ENCODE data around the gene CCDC198. TPM values are rescaled to one million over a fixed set of nuclear protein-coding genes. Genes with fewer than 3 reads are reported as not detected.

The CCDC198 gene
- polyA plus RNA-seq, 1 donor (not counting 4 experiments of a cell fraction or from before 2014, with no cell fraction given) = not detected

DNA sequence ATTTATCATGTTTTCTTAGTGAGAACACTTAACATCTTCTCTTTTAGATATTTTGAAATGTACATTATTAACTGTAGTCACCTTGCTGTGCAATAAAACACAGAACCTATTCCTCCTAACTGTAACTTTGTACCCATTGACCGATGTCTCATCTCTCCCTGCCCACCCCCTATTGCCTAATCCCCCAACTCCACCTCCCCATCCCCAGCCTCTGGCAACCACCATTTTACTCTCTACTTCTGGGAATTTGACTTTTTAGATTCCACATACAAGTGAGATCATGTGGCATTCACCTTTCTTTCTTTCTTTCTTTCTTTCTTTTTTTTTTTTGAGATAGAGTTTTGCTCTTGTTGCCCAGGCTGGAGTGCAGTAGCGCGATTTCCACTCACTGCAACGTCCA lies 4.4 kb upstream of the CCDC198 start:
- no peak overlapping the region for H3K27ac ChIP-seq (ENCODE audit: control insufficient read depth, insufficient read depth, low read length)
- FAIRE-seq (no peak), DNase-seq (ENCODE audit: low read depth, low spot score) (no peak)
- H3K4me2 ChIP-seq (ENCODE audit: control insufficient read depth, extremely low read depth, insufficient read depth, low read depth, low read length) = no peak overlapping the region
- no peak overlapping the region for H3K9ac ChIP-seq (ENCODE audit: control insufficient read depth, extremely low read depth, insufficient read depth, low read length)
- no peak overlapping the region for H3K4me3 ChIP-seq (ENCODE audit: control insufficient read depth in 2 of 3, extremely low read depth in 1 of 3, insufficient read depth in 2 of 3, low read depth in 1 of 3, low read length in 3 of 3)
- H3K36me3 ChIP-seq (ENCODE audit: control insufficient read depth in 2 of 2, extremely low read depth in 1 of 2, insufficient read depth in 2 of 2, low read length in 2 of 2) = no peaks in the 10 kb centered on the region
- dilution Hi-C loops (cut with MboI; ENCODE audit: extremely low pct_ligation_motif_present, low sequenced_read_pairs) = no loop called here
- no peaks in the 10 kb centered on the region for H3K4me1 ChIP-seq (ENCODE audit: control insufficient read depth, extremely low read depth, insufficient read depth, low read length)
- no peaks in the 10 kb centered on the region for H3K79me2 ChIP-seq (ENCODE audit: control insufficient read depth, insufficient read depth, low read length)
- peaks cover 3% of the 10 kb centered on the region for H3K27me3 ChIP-seq (ENCODE audit: control insufficient read depth, extremely low read depth, insufficient read depth, low read length)
- no peak for TF ChIP-seq EZH2 (IDR thresholded peaks at IDR 0.05; ENCODE audit: low read length)
- TF ChIP-seq, protein P1, sequence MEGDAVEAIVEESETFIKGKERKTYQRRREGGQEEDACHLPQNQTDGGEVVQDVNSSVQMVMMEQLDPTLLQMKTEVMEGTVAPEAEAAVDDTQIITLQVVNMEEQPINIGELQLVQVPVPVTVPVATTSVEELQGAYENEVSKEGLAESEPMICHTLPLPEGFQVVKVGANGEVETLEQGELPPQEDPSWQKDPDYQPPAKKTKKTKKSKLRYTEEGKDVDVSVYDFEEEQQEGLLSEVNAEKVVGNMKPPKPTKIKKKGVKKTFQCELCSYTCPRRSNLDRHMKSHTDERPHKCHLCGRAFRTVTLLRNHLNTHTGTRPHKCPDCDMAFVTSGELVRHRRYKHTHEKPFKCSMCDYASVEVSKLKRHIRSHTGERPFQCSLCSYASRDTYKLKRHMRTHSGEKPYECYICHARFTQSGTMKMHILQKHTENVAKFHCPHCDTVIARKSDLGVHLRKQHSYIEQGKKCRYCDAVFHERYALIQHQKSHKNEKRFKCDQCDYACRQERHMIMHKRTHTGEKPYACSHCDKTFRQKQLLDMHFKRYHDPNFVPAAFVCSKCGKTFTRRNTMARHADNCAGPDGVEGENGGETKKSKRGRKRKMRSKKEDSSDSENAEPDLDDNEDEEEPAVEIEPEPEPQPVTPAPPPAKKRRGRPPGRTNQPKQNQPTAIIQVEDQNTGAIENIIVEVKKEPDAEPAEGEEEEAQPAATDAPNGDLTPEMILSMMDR (optimal IDR thresholded peaks at IDR 0.05 in 1 of 3, IDR thresholded peaks at IDR 0.05 in 1 of 3, conservative IDR thresholded peaks at IDR 0.05 in 1 of 3; ENCODE audit: extremely low read depth in 1 of 3, insufficient read depth in 2 of 3, low read length in 3 of 3) = no peak
- no peak overlapping the region for H2AFZ ChIP-seq (ENCODE audit: control insufficient read depth, low read length)
- no peaks in the 10 kb centered on the region for H4K20me1 ChIP-seq (ENCODE audit: control insufficient read depth, extremely low read depth, insufficient read depth, low read length)
- H3K9me1 ChIP-seq (ENCODE audit: control insufficient read depth, extremely low read depth, insufficient read depth, low read length) = no peaks in the 10 kb centered on the region
- H3K9me3 ChIP-seq (ENCODE audit: control insufficient read depth, low read depth, low read length) = no peaks in the 10 kb centered on the region

DNA sequence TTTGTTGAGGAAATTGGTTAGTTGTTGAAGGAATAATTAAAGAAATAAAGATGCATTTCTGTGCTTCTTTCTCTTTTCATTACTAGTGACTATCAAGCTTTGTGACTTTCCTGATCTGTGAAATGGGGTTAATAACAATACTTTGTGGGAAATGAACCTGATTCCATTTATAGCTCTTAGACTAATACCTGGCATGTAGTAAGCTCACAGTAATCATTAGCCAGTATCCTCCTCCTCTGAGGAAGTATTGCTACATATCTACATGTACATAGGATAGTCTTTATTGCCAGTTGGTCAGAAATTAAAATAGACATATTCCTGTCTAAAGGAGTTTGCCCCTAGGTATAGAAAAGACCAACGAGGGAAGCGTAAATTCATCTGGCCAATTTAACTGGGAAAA lies 1.8 kb upstream of the CCDC198 start:
- H3K4me1 ChIP-seq (ENCODE audit: control insufficient read depth, extremely low read depth, insufficient read depth, low read length) = no peaks in the 10 kb centered on the region
- H3K9ac ChIP-seq (ENCODE audit: control insufficient read depth, extremely low read depth, insufficient read depth, low read length) = no peak overlapping the region
- no peaks in the 10 kb centered on the region for H3K9me3 ChIP-seq (ENCODE audit: control insufficient read depth, low read depth, low read length)
- H4K20me1 ChIP-seq (ENCODE audit: control insufficient read depth, extremely low read depth, insufficient read depth, low read length) = no peaks in the 10 kb centered on the region
- TF ChIP-seq, protein P1 (optimal IDR thresholded peaks at IDR 0.05 in 1 of 3, IDR thresholded peaks at IDR 0.05 in 1 of 3, conservative IDR thresholded peaks at IDR 0.05 in 1 of 3; ENCODE audit: extremely low read depth in 1 of 3, insufficient read depth in 2 of 3, low read length in 3 of 3) = no peak
- TF ChIP-seq EZH2 (IDR thresholded peaks at IDR 0.05; ENCODE audit: low read length) = no peak
- H3K27me3 ChIP-seq (ENCODE audit: control insufficient read depth, extremely low read depth, insufficient read depth, low read length) = peaks cover 3% of the 10 kb centered on the region
- dilution Hi-C loops (cut with MboI; ENCODE audit: extremely low pct_ligation_motif_present, low sequenced_read_pairs) = no loop called here
- no peak overlapping the region for H2AFZ ChIP-seq (ENCODE audit: control insufficient read depth, low read length)
- H3K36me3 ChIP-seq (ENCODE audit: control insufficient read depth in 2 of 2, extremely low read depth in 1 of 2, insufficient read depth in 2 of 2, low read length in 2 of 2) = no peaks in the 10 kb centered on the region
- no peaks in the 10 kb centered on the region for H3K9me1 ChIP-seq (ENCODE audit: control insufficient read depth, extremely low read depth, insufficient read depth, low read length)
- no peaks in the 10 kb centered on the region for H3K79me2 ChIP-seq (ENCODE audit: control insufficient read depth, insufficient read depth, low read length)
- DNase-seq (ENCODE audit: low read depth, low spot score) (no peak), FAIRE-seq (no peak)
- H3K27ac ChIP-seq (ENCODE audit: control insufficient read depth, insufficient read depth, low read length) = no peak overlapping the region
- H3K4me2 ChIP-seq (ENCODE audit: control insufficient read depth, extremely low read depth, insufficient read depth, low read depth, low read length) = no peak overlapping the region
- no peak overlapping the region for H3K4me3 ChIP-seq (ENCODE audit: control insufficient read depth in 2 of 3, extremely low read depth in 1 of 3, insufficient read depth in 2 of 3, low read depth in 1 of 3, low read length in 3 of 3)
